Measurements from ENCODE around the gene TRIM33. TPM values are rescaled to one million over a fixed set of nuclear protein-coding genes. Genes with fewer than 3 reads are reported as not detected.
"Not testable (repeated sequence)": the region's sequence is repeated elsewhere in the genome, so short reads cannot be mapped to it uniquely, and the experiment has no call there.

The TRIM33 gene
- total RNA-seq, 1 experiment from 2014 or later: 40.5 TPM

- peak; percentile 37 for DNase-seq (ENCODE audit: low read depth)
These were observed 550 bp downstream of the TRIM33 start for GRCh38 chr1:114510274-114511031.

DNA sequence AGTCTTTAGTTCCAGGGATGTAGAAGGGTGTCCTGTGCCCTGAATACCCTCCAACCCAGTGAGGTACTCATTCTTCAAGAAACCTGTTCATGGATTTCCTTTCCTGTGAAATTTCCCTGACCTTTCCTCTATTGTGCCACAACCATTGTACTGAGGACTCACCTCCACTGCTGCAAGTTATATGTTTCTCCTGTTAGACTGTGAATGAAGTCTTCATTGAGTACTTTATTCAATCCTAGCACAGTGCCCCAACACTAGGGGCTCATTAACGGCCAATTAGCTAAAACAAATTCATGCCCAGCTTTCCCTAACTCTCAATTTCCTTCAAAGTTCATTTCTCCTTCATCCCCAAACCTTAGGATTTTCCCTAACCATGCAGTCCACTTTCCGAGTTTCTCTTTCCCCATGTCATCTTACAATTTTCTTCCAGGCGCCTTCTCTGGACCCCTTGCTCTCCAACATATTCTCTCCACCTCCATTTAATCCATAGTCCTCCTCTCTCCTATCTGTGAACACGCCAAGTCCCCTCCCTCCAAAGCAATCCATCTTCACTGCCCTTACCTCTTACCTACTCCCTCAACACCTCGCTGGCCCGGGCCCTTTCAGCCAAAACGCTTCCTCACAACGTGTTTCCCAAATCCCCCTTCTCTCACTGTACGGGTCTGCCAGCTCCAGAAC is 1.3 kb downstream of the TRIM33 start:
- DNase-seq (ENCODE audit: low read depth): peak; percentile 1

DNA sequence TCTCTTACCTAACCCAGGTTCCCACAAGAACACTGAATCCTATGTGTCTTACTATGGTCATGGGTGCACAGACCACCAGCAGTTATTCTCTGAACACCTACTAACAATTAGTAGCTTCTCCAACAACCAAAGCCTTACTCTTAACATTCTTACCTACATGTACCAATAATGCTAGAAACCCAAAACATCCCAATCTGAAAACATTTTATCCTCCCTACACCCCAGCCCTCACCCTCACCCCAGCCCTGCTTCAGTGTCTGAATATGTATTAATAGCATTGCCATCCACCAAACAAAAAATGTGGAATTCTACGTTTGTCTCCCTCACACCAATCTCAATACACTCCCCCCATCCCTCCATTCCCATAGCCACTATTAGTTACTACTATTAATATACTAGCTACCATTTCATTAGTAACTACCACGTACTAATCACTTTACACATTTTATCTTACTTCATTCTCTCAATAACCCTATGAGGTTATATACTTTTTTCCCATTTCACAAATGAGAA is 2.6 kb downstream of the TRIM33 start:
- DNase-seq (ENCODE audit: low read depth): no peak

- DNase-seq (ENCODE audit: low read depth): no peak
These were observed 3.5 kb downstream of the TRIM33 start for GRCh38 chr1:114507513-114507912.

- DNase-seq (ENCODE audit: low read depth): no peak
These were observed 5.8 kb downstream of the TRIM33 start for GRCh38 chr1:114505148-114505561.

- DNase-seq (ENCODE audit: low read depth): no peak
These were observed 7.0 kb downstream of the TRIM33 start for GRCh38 chr1:114503916-114504422.

- no peak for DNase-seq (ENCODE audit: low read depth)
These were observed 8.9 kb downstream of the TRIM33 start for GRCh38 chr1:114502080-114502479.

DNA sequence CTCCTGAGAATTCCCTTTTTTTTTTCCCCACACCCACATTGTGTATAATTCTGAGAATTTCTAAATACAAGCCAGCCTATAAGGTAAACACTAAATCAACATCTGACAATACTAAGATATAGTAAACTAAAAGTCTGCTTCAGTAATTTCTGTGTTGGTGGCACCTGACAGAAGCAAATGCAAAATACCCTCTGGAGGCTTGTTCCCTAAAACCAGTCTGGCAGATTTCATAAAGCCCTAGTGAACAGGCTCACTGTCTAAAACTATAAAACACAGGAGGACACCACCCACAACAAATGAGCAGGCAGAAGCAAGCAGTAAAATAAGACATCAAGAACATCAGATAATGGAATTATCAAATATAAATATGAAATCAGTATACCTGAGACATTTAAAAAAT is 11.5 kb downstream of the TRIM33 start:
- no peak for DNase-seq (ENCODE audit: low read depth)

GRCh38 chr1:114496089-114496488 is 14.9 kb downstream of the TRIM33 start:
- DNase-seq (ENCODE audit: low read depth): no peak

DNA sequence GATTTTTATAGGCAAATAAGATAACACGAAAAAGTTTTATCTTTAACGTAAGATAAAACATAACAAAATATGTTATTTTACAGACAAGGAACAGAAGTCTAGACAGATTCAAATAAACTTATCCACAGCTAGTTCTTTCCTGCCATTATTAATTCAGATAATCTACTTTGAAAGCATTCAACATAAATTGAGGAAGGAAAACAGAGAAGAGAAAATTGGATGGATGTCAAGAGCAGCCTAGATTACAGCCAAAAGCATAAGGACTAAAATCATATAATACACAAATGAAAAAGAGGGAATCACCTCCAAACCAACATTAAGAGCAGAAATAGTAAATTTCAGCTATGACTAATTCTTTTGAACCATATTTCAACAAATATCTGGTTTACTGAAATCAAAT is 15.5 kb downstream of the TRIM33 start:
- no peak for DNase-seq (ENCODE audit: low read depth)

DNA sequence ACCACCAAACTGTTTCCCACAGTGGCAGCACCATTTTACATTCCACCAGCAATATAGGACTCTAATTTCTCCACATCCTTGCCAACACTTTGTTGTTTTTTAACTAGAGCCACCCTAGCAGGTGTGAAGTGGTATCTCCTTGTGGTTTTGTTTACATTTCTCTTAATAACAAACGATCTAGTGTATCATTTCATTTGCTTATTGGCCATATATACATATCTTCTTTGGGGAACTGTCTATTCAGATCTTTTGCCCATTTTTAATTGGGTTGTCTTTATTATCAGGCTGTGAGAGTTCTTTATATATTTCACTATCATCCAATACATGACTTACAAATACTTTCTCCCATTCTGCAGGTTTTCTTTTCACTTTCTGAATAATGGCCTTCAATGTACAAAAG is 18.0 kb downstream of the TRIM33 start:
- DNase-seq (ENCODE audit: low read depth): no peak

GRCh38 chr1:114490274-114490693 is 20.7 kb downstream of the TRIM33 start:
- no peak for DNase-seq (ENCODE audit: low read depth)

- no peak for DNase-seq (ENCODE audit: low read depth)
These were observed 22.3 kb downstream of the TRIM33 start for GRCh38 chr1:114488739-114489138.

DNA sequence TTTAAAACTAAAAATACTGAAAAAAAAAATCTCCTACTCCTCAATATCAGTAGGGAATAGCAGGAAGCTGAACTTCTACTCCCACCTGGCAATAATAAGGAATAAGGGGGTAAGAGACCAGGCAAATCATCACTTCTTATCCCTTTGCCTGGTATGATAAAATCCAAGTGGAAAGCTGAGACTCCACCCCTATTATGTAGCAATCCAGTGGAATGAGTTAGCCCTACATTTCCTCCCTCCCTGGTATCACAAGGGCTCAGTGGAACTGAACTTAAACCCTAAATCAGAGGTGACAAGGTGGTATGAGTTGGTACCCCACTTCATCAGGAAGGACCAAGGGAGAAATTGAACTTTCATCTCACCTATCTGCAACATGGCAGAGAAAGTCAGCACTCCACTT is 25.7 kb downstream of the TRIM33 start:
- DNase-seq (ENCODE audit: low read depth): no peak

- no peak for DNase-seq (ENCODE audit: low read depth)
These were observed 28.4 kb downstream of the TRIM33 start for GRCh38 chr1:114482585-114482984.

DNA sequence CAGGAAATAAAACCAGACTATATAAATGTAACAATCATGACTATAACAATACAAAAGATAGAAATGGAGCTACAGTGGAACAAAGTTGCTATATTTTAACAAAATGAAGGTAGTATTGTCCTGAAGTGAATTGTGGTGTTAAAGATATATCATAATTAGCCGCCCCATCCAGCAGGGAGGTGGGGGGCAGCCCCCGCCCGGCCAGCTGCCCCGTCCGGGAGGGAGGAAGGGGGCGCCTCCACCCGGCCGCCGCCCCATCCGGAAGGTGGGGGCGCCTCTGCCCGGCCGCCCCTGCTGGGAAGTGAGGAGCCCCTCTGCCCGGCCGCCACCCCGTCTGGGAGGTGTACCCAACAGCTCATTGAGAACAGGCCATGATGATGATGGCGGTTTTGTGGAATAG is 31.4 kb downstream of the TRIM33 start:
- DNase-seq (ENCODE audit: low read depth): not testable (repeated sequence)

GRCh38 chr1:114479134-114479533 is 31.9 kb downstream of the TRIM33 start:
- no peak for DNase-seq (ENCODE audit: low read depth)

DNA sequence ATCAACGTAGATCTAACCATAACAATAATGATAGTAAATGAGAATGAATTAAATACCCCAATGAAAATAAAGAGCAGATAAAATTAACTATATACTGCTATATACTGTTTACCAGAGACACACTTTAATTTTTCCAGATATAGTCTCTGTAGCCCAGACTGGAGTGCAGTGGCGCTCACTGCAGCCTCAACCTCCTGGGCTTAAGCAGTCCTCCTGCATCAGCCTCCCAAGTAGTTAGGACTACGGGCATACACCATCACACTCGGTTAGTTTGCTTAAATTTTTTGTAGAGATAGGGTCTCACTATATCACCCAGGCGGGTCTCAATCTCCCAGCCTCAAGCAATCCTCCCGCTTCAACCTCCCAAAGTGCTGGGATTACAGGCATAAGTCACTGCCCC is 37.2 kb downstream of the TRIM33 start:
- DNase-seq (ENCODE audit: low read depth): no peak

GRCh38 chr1:114472408-114472807 is 38.6 kb downstream of the TRIM33 start:
- DNase-seq (ENCODE audit: low read depth): no peak

- DNase-seq (ENCODE audit: low read depth): no peak
These were observed 40.3 kb downstream of the TRIM33 start for GRCh38 chr1:114470681-114471080.

DNA sequence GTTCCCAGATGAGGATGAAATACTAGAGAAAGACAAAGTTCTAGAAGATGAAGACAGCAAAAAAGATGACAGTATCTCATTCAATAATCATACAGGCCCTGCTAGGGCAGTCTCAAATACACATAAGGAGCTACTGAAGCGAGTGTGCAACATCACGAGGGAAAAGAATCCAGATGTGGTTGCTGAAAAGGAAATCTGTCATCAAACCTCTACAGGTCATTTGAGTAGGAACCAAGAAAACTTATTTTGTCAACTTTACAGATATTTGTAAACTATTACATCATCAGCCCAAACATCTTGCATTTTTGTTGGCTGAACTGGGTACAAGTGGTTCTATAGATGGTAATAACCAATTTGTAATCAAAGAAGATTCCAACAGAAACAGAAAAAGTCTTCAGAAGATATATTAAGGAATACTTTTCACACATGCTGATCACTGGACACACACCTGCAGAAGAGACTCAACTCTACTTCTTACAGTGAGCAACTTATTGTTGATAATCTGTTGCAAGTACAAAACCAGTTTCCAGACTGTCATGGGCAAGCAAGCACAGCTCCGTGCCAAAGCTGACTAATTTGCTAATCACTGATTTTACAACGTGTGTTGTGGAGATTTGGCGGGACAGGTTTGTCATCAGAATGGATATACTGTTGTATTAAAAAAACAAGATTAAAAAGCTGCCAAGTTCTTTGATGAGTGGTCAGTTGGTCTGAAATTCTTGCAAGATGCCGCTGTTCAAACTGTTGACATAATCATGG is 42.1 kb downstream of the TRIM33 start:
- DNase-seq (ENCODE audit: low read depth): no peak

DNA sequence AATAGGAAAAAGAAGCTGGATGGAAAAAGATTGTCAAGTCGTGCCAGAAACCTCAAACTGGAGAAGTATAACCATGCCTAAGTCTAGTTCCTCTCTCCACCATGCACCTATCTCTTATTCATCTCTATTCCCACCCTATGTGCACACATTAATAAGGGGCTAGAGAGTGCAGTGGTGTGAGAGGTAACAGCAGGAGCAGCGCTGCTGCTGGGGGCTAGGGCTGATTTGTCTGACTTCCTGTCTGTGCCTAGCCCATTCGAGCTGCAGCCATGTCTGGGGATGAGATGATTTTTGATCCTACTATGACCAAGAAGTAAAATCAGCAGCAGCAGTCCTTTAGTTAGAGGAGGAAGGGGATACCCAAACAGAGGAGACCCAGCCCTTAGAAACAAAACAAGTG is 43.0 kb downstream of the TRIM33 start:
- DNase-seq (ENCODE audit: low read depth): no peak

Data from HT1080 (cell line).